Measurements from ENCODE around the gene RAB3GAP1. TPM values are rescaled to one million over a fixed set of nuclear protein-coding genes. Genes with fewer than 3 reads are reported as not detected.
"Not testable (repeated sequence)": the region's sequence is repeated elsewhere in the genome, so short reads cannot be mapped to it uniquely, and the experiment has no call there.

RAB3GAP1 gene
- polyA plus RNA-seq, 1 donor, result 42.1 TPM

- 100% methylated on average over 1 of the region's 2 CpGs for WGBS (ENCODE audit: insufficient coverage, low lambda C conversion rate)
- H3K4me1 ChIP-seq (ENCODE audit: control insufficient read depth, insufficient read depth, low read length), result peaks cover 13% of the 10 kb centered on the region
- H3K4me3 ChIP-seq (ENCODE audit: low read length), result no peak overlapping the region
- H3K9me3 ChIP-seq (ENCODE audit: control insufficient read depth, low read depth, low read length), result peaks cover 2% of the 10 kb centered on the region
- H3K27me3 ChIP-seq (ENCODE audit: control insufficient read depth, insufficient read depth, low read length), result no peaks in the 10 kb centered on the region
- peaks cover 12% of the 10 kb centered on the region for H3K36me3 ChIP-seq (ENCODE audit: control insufficient read depth, insufficient read depth, low read length)
- H3K27ac ChIP-seq (ENCODE audit: low read length), result no peak overlapping the region
- no peak for DNase-seq
Observed at GRCh38 chr2:135097532-135098231, 45.6 kb downstream of the RAB3GAP1 start.

DNA sequence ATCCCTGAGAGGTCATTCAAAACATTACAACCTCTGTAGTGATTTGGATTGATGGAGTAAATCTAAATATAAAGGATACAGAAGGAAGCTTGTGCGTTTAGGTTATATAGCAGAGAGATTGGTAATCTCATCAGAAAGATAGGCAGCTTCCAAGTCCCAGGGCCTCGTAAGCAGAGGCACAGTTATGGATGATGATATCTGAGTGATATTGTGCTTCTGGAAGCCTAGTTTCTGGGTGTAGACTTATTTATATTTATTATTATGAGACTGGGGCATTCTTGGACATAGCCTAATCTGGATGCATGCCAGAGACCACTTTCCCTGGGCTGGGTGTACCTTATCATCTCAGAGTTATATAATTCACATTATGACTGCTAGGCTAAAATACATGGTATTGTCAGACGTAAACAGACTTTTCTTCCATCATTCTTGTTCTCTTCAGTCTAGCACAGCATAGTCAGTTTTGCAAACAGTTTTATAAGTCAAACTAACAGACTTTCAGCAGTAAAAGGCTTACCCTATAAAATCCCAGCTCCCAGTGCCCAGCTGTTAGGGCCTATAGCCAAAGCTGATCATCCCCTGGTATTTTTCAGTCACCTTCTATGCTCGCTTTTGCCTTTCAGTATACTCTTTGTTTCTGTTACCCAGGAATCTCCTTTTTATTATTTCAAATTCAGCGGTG lies 47.9 kb downstream of the RAB3GAP1 start:
- Histone ChIP-seq H3K36me3 (ENCODE audit: control insufficient read depth, insufficient read depth, low read length) (peaks cover 16% of the 10 kb centered on the region), H3K27me3 (ENCODE audit: control insufficient read depth, insufficient read depth, low read length) (no peaks in the 10 kb centered on the region), H3K4me3 (ENCODE audit: low read length) (no peak overlapping the region), H3K4me1 (ENCODE audit: control insufficient read depth, insufficient read depth, low read length) (no peaks in the 10 kb centered on the region), H3K27ac (ENCODE audit: low read length) (no peak overlapping the region), H3K9me3 (ENCODE audit: control insufficient read depth, low read depth, low read length) (peaks cover 4% of the 10 kb centered on the region)
- WGBS (ENCODE audit: insufficient coverage, low lambda C conversion rate), result 60% methylated on average over 1 of the region's 5 CpGs
- no peak for DNase-seq

- H3K27me3 ChIP-seq (ENCODE audit: control insufficient read depth, insufficient read depth, low read length), result no peaks in the 10 kb centered on the region
- peaks cover 11% of the 10 kb centered on the region for H3K36me3 ChIP-seq (ENCODE audit: control insufficient read depth, insufficient read depth, low read length)
- no peak overlapping the region for H3K27ac ChIP-seq (ENCODE audit: low read length)
- H3K4me1 ChIP-seq (ENCODE audit: control insufficient read depth, insufficient read depth, low read length), result no peaks in the 10 kb centered on the region
- DNase-seq, result no peak
- H3K9me3 ChIP-seq (ENCODE audit: control insufficient read depth, low read depth, low read length), result peaks cover 19% of the 10 kb centered on the region
- H3K4me3 ChIP-seq (ENCODE audit: low read length), result no peak overlapping the region
- no CpG with 5 or more reads among the region's 1 CpG for WGBS (ENCODE audit: insufficient coverage, low lambda C conversion rate)
Observed at GRCh38 chr2:135103843-135104242, 51.8 kb downstream of the RAB3GAP1 start.

- H3K4me3 ChIP-seq (ENCODE audit: low read length); H3K4me1 ChIP-seq (ENCODE audit: control insufficient read depth, insufficient read depth, low read length); H3K27ac ChIP-seq (ENCODE audit: low read length); H3K27me3 ChIP-seq (ENCODE audit: control insufficient read depth, insufficient read depth, low read length); DNase-seq: not testable (repeated sequence)
- WGBS (ENCODE audit: insufficient coverage, low lambda C conversion rate), result no CpG with 5 or more reads among the region's 56 CpGs
- H3K9me3 ChIP-seq (ENCODE audit: control insufficient read depth, low read depth, low read length), result peaks cover 19% of the 10 kb centered on the region
- H3K36me3 ChIP-seq (ENCODE audit: control insufficient read depth, insufficient read depth, low read length), result peaks cover 11% of the 10 kb centered on the region
Observed at GRCh38 chr2:135105513-135106316, 53.6 kb downstream of the RAB3GAP1 start.

DNA sequence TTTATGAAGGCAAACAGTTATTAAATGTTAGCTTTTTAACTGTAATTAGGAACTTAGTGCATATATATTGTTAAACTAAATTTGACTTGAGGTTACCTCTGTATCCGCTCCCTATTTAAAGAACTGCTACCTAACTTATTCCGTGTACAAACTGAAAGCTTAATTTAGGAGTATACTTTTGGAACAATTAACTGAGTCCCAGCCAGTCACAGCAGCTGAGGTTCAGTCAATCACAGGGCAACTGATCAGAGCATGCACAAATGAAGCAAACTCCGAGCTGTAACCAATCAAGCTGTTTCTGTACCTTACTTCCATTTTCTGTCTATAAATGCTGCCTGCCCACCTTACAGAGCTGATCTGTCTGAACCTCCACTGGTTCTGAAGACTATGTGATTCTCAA lies 61.2 kb downstream of the RAB3GAP1 start:
- WGBS (ENCODE audit: insufficient coverage, low lambda C conversion rate), result no CpG with 5 or more reads among the region's 3 CpGs
- H3K36me3 ChIP-seq (ENCODE audit: control insufficient read depth, insufficient read depth, low read length), result peaks cover 18% of the 10 kb centered on the region

DNA sequence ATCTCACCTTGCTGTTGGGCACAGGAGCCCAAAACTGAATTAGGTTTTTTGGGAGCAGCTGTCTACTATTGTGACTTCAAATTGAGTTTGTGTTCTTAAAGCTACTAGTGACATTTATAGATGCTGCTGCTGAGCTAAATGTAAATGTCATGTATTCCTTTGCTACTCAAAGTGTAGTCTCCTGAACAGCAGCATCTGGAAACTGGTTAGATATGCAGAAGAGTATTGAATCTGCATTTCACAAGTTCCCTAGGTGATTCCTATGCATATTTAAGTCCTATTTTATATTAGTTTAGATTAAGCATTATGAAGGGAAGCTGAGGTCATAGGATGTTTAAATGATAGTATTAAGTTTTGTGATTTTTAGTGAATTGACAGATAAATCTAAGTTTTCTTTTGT lies 67.5 kb downstream of the RAB3GAP1 start:
- DNase-seq, result no peak
- H3K4me1 ChIP-seq (ENCODE audit: control insufficient read depth, insufficient read depth, low read length), result no peaks in the 10 kb centered on the region
- H3K4me3 ChIP-seq (ENCODE audit: low read length), result no peak overlapping the region
- no peak overlapping the region for H3K27ac ChIP-seq (ENCODE audit: low read length)
- no peaks in the 10 kb centered on the region for H3K9me3 ChIP-seq (ENCODE audit: control insufficient read depth, low read depth, low read length)
- no peaks in the 10 kb centered on the region for H3K27me3 ChIP-seq (ENCODE audit: control insufficient read depth, insufficient read depth, low read length)
- H3K36me3 ChIP-seq (ENCODE audit: control insufficient read depth, insufficient read depth, low read length), result peaks cover 14% of the 10 kb centered on the region

More for the DNA sequence above, 61.2 kb downstream of the RAB3GAP1 start:
- H3K27ac ChIP-seq (ENCODE audit: low read length), result no peak overlapping the region
- H3K9me3 ChIP-seq (ENCODE audit: control insufficient read depth, low read depth, low read length), result no peaks in the 10 kb centered on the region
- H3K4me1 ChIP-seq (ENCODE audit: control insufficient read depth, insufficient read depth, low read length), result no peaks in the 10 kb centered on the region
- no peak overlapping the region for H3K4me3 ChIP-seq (ENCODE audit: low read length)
- no peak for DNase-seq
- H3K27me3 ChIP-seq (ENCODE audit: control insufficient read depth, insufficient read depth, low read length), result no peaks in the 10 kb centered on the region

GRCh38 chr2:135121016-135121657 lies 69.0 kb downstream of the RAB3GAP1 start:
- peaks cover 15% of the 10 kb centered on the region for H3K36me3 ChIP-seq (ENCODE audit: control insufficient read depth, insufficient read depth, low read length)
- 88% methylated on average over 1 of the region's 2 CpGs for WGBS (ENCODE audit: insufficient coverage, low lambda C conversion rate)
- no peaks in the 10 kb centered on the region for H3K9me3 ChIP-seq (ENCODE audit: control insufficient read depth, low read depth, low read length)
- H3K27ac ChIP-seq (ENCODE audit: low read length), result peak overlapping the region; percentile 39
- H3K4me3 ChIP-seq (ENCODE audit: low read length), result no peak overlapping the region
- DNase-seq, result peak; percentile 9 to 12
- no peaks in the 10 kb centered on the region for H3K27me3 ChIP-seq (ENCODE audit: control insufficient read depth, insufficient read depth, low read length)
- H3K4me1 ChIP-seq (ENCODE audit: control insufficient read depth, insufficient read depth, low read length), result no peaks in the 10 kb centered on the region

- Histone ChIP-seq H3K27ac (ENCODE audit: low read length) (peak overlapping the region; percentile 39), H3K36me3 (ENCODE audit: control insufficient read depth, insufficient read depth, low read length) (peaks cover 18% of the 10 kb centered on the region)
- not testable (repeated sequence) for DNase-seq; H3K27me3 ChIP-seq (ENCODE audit: control insufficient read depth, insufficient read depth, low read length); H3K4me3 ChIP-seq (ENCODE audit: low read length); H3K4me1 ChIP-seq (ENCODE audit: control insufficient read depth, insufficient read depth, low read length); H3K9me3 ChIP-seq (ENCODE audit: control insufficient read depth, low read depth, low read length)
- 100% methylated on average over 2 of the region's 6 CpGs for WGBS (ENCODE audit: insufficient coverage, low lambda C conversion rate)
Observed at GRCh38 chr2:135121658-135122039, 69.6 kb downstream of the RAB3GAP1 start.

- Histone ChIP-seq H3K36me3 (ENCODE audit: control insufficient read depth, insufficient read depth, low read length) (peaks cover 19% of the 10 kb centered on the region), H3K27me3 (ENCODE audit: control insufficient read depth, insufficient read depth, low read length) (no peaks in the 10 kb centered on the region), H3K9me3 (ENCODE audit: control insufficient read depth, low read depth, low read length) (no peaks in the 10 kb centered on the region), H3K4me1 (ENCODE audit: control insufficient read depth, insufficient read depth, low read length) (no peaks in the 10 kb centered on the region), H3K27ac (ENCODE audit: low read length) (no peak overlapping the region), H3K4me3 (ENCODE audit: low read length) (no peak overlapping the region)
- 100% methylated on average over 1 of the region's 1 CpG for WGBS (ENCODE audit: insufficient coverage, low lambda C conversion rate)
- no peak for DNase-seq
Observed at GRCh38 chr2:135124924-135125886, 73.1 kb downstream of the RAB3GAP1 start.

All from large intestine (tissue), 3 donors.